Colonic mucosa (tissue), 4 donors: ENCODE data around the gene PMVK. TPM values are rescaled to one million over a fixed set of nuclear protein-coding genes. Genes with fewer than 3 reads are reported as not detected.
A peak's percentile ranks its signal among the peaks of the same experiment; 100 is the strongest.

Experiments used
- DNase-seq: peaks from one replicate; pipeline ENCODE4 v3.0.0-alpha.2; 2020
- H3K27ac ChIP-seq: fragments of 200-600 bp; one replicate; pipeline ENCODE4 v1.8.0; 2021
- H3K27me3 ChIP-seq: fragments of 200-600 bp; one replicate; pipeline ENCODE4 v1.8.0; 2021
- H3K36me3 ChIP-seq: fragments of 200-600 bp; one replicate; pipeline ENCODE4 v1.8.0; 2021
- H3K4me1 ChIP-seq: fragments of 200-600 bp; one replicate; pipeline ENCODE4 v1.8.0; 2021; ENCODE audit warnings: mild to moderate bottlenecking
- H3K4me3 ChIP-seq: fragments of 200-600 bp; one replicate; pipeline ENCODE4 v1.8.0; 2021
- H3K9ac ChIP-seq, 2 donors: one replicate each; pipeline ENCODE4 v1.7.0; 2013; ENCODE audit warnings: control low read depth in 2 of 2, low read depth in 2 of 2, low read length in 2 of 2
- H3K9me3 ChIP-seq: fragments of 200-600 bp; one replicate; pipeline ENCODE4 v1.8.0; 2021
- CTCF ChIP-seq: fragments of 200-600 bp; IDR thresholded peaks from one replicate; pipeline ENCODE4 v1.8.0; 2022; ENCODE audit warnings: antibody characterized with exemption, mild to moderate bottlenecking
- intact Hi-C: fragments of 100-400 bp; cut with DNase I; formaldehyde crosslinking; loops from one replicate; pipeline ENCODE4 v1.14.1; 2022
- total RNA-seq, 2 donors: library from RNA; stranded (reverse); fragmentation: NEBNext Ultra II Directional in 1 of 2; extraction: Animal tissue kit (Norgen Biotek cat#: 25700) in 1 of 2; gene quantifications; one replicate each; pipeline ENCODE4 v1.2.1, GENCODE V29; 2021
- donor health status: healthy.
- donor health status: DM: no; HTN: no; CAD: no.
- donor health status: DM: no; HTN: no; CAD: no.

The PMVK gene
- total RNA-seq, 2 donors from 2014 or later: 32.0 to 46.5 TPM

- intact Hi-C loops: no loop called here
These were observed 22.9 kb upstream of the PMVK start for GRCh38 chr1:154959426-154959780.

GRCh38 chr1:154958681-154959425 lies 22.3 kb upstream of the PMVK start:
- peaks cover 6% of the 10 kb centered on the region for H3K36me3 ChIP-seq
- no peaks in the 10 kb centered on the region for H3K27me3 ChIP-seq
- no peaks in the 10 kb centered on the region for H3K9me3 ChIP-seq
- TF ChIP-seq CTCF: no peak
- intact Hi-C loops: no loop called here
- no peak overlapping the region for H3K9ac ChIP-seq
- H3K27ac ChIP-seq: no peak overlapping the region
- peaks cover 20% of the 10 kb centered on the region for H3K4me1 ChIP-seq
- no peak overlapping the region for H3K4me3 ChIP-seq
- DNase-seq: no peak

More at GRCh38 chr1:154959426-154959780, 22.9 kb upstream of the PMVK start:
- H3K36me3 ChIP-seq: peaks cover 6% of the 10 kb centered on the region
- no peak overlapping the region for H3K27ac ChIP-seq
- DNase-seq: no peak
- H3K4me3 ChIP-seq: no peak overlapping the region
- H3K4me1 ChIP-seq: peaks cover 19% of the 10 kb centered on the region
- no peaks in the 10 kb centered on the region for H3K27me3 ChIP-seq
- H3K9me3 ChIP-seq: no peaks in the 10 kb centered on the region
- no peak overlapping the region for H3K9ac ChIP-seq
- TF ChIP-seq CTCF: no peak

GRCh38 chr1:154958036-154958435 lies 21.5 kb upstream of the PMVK start:
- H3K9me3 ChIP-seq: no peaks in the 10 kb centered on the region
- H3K36me3 ChIP-seq: no peaks in the 10 kb centered on the region
- H3K4me1 ChIP-seq: peaks cover 20% of the 10 kb centered on the region
- intact Hi-C loops: no loop called here
- DNase-seq: no peak
- H3K27ac ChIP-seq: no peak overlapping the region
- TF ChIP-seq CTCF: no peak
- H3K27me3 ChIP-seq: no peaks in the 10 kb centered on the region
- no peak overlapping the region for H3K4me3 ChIP-seq
- H3K9ac ChIP-seq: no peak overlapping the region

- H3K4me3 ChIP-seq: no peak overlapping the region
- peak overlapping the region in 1 of 2 donors; percentile 85 for H3K9ac ChIP-seq
These were observed 20.7 kb upstream of the PMVK start for GRCh38 chr1:154957091-154957657.

GRCh38 chr1:154956544-154956941 lies 20.0 kb upstream of the PMVK start:
- Histone ChIP-seq H3K4me3 (peak overlapping the region; percentile 51), H3K36me3 (no peaks in the 10 kb centered on the region), H3K4me1 (peaks cover 14% of the 10 kb centered on the region), H3K27me3 (no peaks in the 10 kb centered on the region), H3K9ac (peak overlapping the region; percentile 52 to 85), H3K9me3 (no peaks in the 10 kb centered on the region), H3K27ac (peak overlapping the region; percentile 72)
- peak; percentile 59 for DNase-seq
- intact Hi-C loops: no loop called here
- TF ChIP-seq CTCF: no peak

More at GRCh38 chr1:154957091-154957657, 20.7 kb upstream of the PMVK start:
- Histone ChIP-seq H3K27me3 (no peaks in the 10 kb centered on the region), H3K9me3 (no peaks in the 10 kb centered on the region), H3K4me1 (peaks cover 14% of the 10 kb centered on the region), H3K27ac (peak overlapping the region; percentile 72), H3K36me3 (no peaks in the 10 kb centered on the region)
- intact Hi-C loops: no loop called here
- no peak for DNase-seq
- no peak for TF ChIP-seq CTCF
